Activated CD8-positive, alpha-beta T cell treated with anti-CD3 and anti-CD28 coated beads, Interleukin-2, amount 10 ng/mL, durations not matched to agents 7 days and 5 days (primary cell): ENCODE data around the gene ISCA1. TPM values are rescaled to one million over a fixed set of nuclear protein-coding genes. Genes with fewer than 3 reads are reported as not detected.
"Not testable (repeated sequence)": the region's sequence is repeated elsewhere in the genome, so short reads cannot be mapped to it uniquely, and the experiment has no call there.

ENCODE experiments used
- ATAC-seq: fragments of 150-1000 bp; cut with Tn5 transposase; one replicate; pipeline ENCODE4 v1.10.0; 2021; ENCODE audit warnings: moderate library complexity
- CTCF ChIA-PET: fragments of 350-600 bp; sonication (Branson Sonifier 250); formaldehyde crosslinking; loops from one replicate; lab custom pipeline; 2021; ENCODE audit warnings: antibody characterized with exemption; lab: Charles Lee
- POLR2A ChIA-PET: fragments of 350-600 bp; sonication (Branson Sonifier 250); formaldehyde crosslinking; loops from one replicate; lab custom pipeline; 2021; ENCODE audit warnings: antibody characterized with exemption; lab: Charles Lee
- DNase-seq: peaks from one replicate; pipeline ENCODE4 v3.0.0-alpha.2; 2020
- H3K27ac Mint-ChIP-seq: one replicate; pipeline ENCODE4 v1.8.0; 2021; ENCODE audit warnings: mild to moderate bottlenecking, mixed read lengths
- H3K27me3 Mint-ChIP-seq: one replicate; pipeline ENCODE4 v1.8.0; 2021; ENCODE audit warnings: low read depth, mixed read lengths
- H3K36me3 Mint-ChIP-seq: one replicate; pipeline ENCODE4 v1.8.0; 2021; ENCODE audit warnings: low read depth, mixed read lengths
- H3K4me1 Mint-ChIP-seq: one replicate; pipeline ENCODE4 v1.8.0; 2021; ENCODE audit warnings: low read depth, mixed read lengths
- H3K4me3 Mint-ChIP-seq: one replicate; pipeline ENCODE4 v1.8.0; 2021; ENCODE audit warnings: mild to moderate bottlenecking, mixed read lengths
- H3K9me3 Mint-ChIP-seq: one replicate; pipeline ENCODE4 v1.8.0; 2022; ENCODE audit warnings: mixed read lengths; ENCODE audit not compliant: insufficient read depth
- total RNA-seq, 2 experiments: library from RNA; stranded (reverse); gene quantifications; one replicate each; pipeline ENCODE4 v1.2.3, GENCODE V29; 2021

Gene ISCA1
- total RNA-seq, 2 experiments from 2014 or later: 17.7 to 21.4 TPM

GRCh38 chr9:86312959-86313358, 30.6 kb upstream of the ISCA1 start:
- POLR2A ChIA-PET, ATAC-seq, H3K9me3 Mint-ChIP-seq, H3K27me3 Mint-ChIP-seq, H3K4me3 Mint-ChIP-seq, H3K27ac Mint-ChIP-seq, CTCF ChIA-PET, DNase-seq: not testable (repeated sequence)
- peaks cover 71% of the 10 kb centered on the region for H3K36me3 Mint-ChIP-seq
- peaks cover 15% of the 10 kb centered on the region for H3K4me1 Mint-ChIP-seq

DNA sequence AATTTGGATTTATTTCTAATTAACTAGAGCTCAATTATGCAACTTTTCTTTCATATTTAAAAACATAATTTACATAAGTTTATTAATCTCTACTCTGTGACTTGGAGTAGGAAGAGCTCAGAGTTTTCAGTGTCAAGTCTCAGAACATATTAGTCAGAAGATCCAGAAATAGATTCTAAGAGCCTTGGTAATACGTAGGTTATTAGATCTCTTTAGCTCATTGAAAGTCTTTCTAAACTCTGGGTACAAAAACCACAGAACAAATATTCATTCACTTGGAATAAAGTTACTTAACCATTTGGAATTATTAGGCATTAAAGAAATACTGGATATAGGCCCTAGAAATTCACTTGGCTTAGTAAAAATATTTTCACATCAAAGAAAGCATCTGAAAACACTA, 26.3 kb upstream of the ISCA1 start:
- Mint-ChIP-seq H3K27ac (no peak overlapping the region), H3K4me3 (no peak overlapping the region), H3K36me3 (peaks cover 72% of the 10 kb centered on the region), H3K4me1 (peaks cover 13% of the 10 kb centered on the region), H3K9me3 (no peaks in the 10 kb centered on the region), H3K27me3 (no peaks in the 10 kb centered on the region)
- POLR2A ChIA-PET: no interaction called here
- ATAC-seq (no peak), DNase-seq (no peak)
- CTCF ChIA-PET: no interaction called here

GRCh38 chr9:86304236-86304730, 21.9 kb upstream of the ISCA1 start:
- no peak overlapping the region for H3K27ac Mint-ChIP-seq
- CTCF ChIA-PET: interaction anchor here (0.6 kb wide), 1 partner anchor 135 kb away, joined by 3 read pairs; no protein-coding TSS in a partner anchor
- H3K9me3 Mint-ChIP-seq: no peaks in the 10 kb centered on the region
- peaks cover 67% of the 10 kb centered on the region for H3K36me3 Mint-ChIP-seq
- POLR2A ChIA-PET: no interaction called here
- DNase-seq (no peak), ATAC-seq (no peak)
- H3K4me3 Mint-ChIP-seq: no peak overlapping the region
- no peaks in the 10 kb centered on the region for H3K27me3 Mint-ChIP-seq
- H3K4me1 Mint-ChIP-seq: peaks cover 15% of the 10 kb centered on the region

DNA sequence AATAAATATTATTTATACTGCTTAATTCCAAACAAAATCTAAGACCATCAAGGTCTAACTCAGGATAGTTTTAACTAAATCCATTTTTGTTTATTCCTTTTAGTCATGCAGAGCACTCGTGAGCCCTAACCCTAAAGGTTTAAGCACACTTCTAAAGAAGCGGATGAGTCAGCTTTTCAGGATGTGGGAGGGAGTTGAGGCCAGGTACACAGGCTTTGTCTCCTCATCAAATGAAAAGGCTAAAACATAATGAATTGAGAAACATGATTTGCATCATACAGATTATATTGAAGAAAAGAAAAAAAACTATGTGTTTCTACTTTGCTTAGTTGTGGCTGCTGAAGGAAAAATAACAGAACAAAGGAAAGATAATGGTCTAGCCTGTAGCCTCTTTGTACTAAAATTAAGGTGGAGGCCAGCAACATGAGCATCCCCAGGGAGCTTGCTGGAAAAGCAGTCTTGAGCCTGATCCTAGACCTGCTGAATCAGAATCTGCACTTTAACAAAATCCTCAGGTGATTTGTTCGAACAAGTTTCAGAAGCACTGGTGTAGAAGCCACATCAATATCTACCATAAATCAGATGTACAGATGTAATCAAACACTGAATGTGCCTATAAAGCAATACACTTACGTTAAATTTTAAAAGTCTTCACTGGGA, 21.1 kb upstream of the ISCA1 start:
- peak; percentile 48 for DNase-seq
- no peaks in the 10 kb centered on the region for H3K27me3 Mint-ChIP-seq
- CTCF ChIA-PET: no interaction called here
- peaks cover 15% of the 10 kb centered on the region for H3K4me1 Mint-ChIP-seq
- peak; percentile 86 for ATAC-seq
- POLR2A ChIA-PET: no interaction called here
- no peak overlapping the region for H3K4me3 Mint-ChIP-seq
- H3K9me3 Mint-ChIP-seq: no peaks in the 10 kb centered on the region
- H3K36me3 Mint-ChIP-seq: peaks cover 73% of the 10 kb centered on the region
- H3K27ac Mint-ChIP-seq: peak overlapping the region; percentile 65

DNA sequence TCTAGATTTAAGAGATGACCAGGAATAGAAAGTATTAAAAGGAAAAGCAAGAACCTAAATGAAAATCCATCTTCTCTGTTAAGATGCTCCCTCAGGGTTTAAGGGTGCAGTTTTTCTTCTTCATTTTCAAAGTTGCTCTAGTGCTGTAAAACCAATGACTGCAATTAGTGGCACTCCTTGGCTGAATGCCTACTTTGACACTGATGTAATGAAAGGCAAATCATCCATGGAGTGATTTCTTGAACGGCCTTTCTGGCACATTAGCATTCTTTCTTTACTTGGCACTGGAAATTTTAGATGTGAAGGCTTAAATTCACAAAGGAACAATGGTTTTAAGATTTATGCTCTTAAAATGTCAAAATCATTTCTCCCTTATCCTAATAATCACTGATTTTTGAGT, 19.3 kb upstream of the ISCA1 start:
- DNase-seq: no peak
- ChIA-PET CTCF (no interaction called here), POLR2A (no interaction called here)
- H3K27ac Mint-ChIP-seq: no peak overlapping the region
- no peak overlapping the region for H3K4me3 Mint-ChIP-seq
- no peak for ATAC-seq
- no peaks in the 10 kb centered on the region for H3K27me3 Mint-ChIP-seq
- no peaks in the 10 kb centered on the region for H3K9me3 Mint-ChIP-seq
- H3K36me3 Mint-ChIP-seq: peaks cover 70% of the 10 kb centered on the region
- H3K4me1 Mint-ChIP-seq: peaks cover 15% of the 10 kb centered on the region

GRCh38 chr9:86300701-86301100, 18.4 kb upstream of the ISCA1 start:
- H3K27ac Mint-ChIP-seq: peak overlapping the region; percentile 70
- POLR2A ChIA-PET: interaction anchor here (1.6 kb wide), 1 partner anchor 18 kb away, joined by 5 read pairs; the partner anchor contains the start of gene ISCA1

DNA sequence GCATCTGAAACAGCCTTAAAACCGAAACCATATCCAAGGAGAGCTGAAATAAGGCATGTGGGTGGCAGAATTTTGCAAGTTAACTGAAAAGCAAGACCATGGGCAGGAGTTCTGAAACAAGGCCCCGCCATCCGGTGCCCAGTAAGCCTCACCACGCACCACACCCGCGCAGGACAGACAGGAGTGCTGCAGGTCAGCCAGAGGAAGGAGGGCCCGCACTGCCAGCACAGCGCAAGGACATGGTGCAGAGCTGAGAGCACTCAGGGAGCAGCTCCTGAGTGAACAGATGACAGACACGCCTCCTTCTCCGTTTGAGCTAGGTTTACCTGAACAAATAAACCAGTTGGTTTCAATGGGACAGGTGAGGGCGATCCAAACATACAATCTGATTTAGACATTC, 16.5 kb upstream of the ISCA1 start:
- ChIA-PET CTCF (interaction anchor here (0.7 to 1.4 kb wide), 3 partner anchors 16 to 115 kb away, joined by 3 read pairs; partner anchors contain the start of gene ISCA1), POLR2A (interaction anchor here (1.6 kb wide), 1 partner anchor 16 kb away, joined by 5 read pairs; the partner anchor contains the start of gene ISCA1)
- H3K36me3 Mint-ChIP-seq: peaks cover 52% of the 10 kb centered on the region

More at GRCh38 chr9:86300701-86301100, 18.4 kb upstream of the ISCA1 start:
- peaks cover 15% of the 10 kb centered on the region for H3K4me1 Mint-ChIP-seq
- H3K9me3 Mint-ChIP-seq: no peaks in the 10 kb centered on the region
- DNase-seq (no peak), ATAC-seq (no peak)
- CTCF ChIA-PET: no interaction called here
- no peaks in the 10 kb centered on the region for H3K27me3 Mint-ChIP-seq
- H3K4me3 Mint-ChIP-seq: no peak overlapping the region
- peaks cover 60% of the 10 kb centered on the region for H3K36me3 Mint-ChIP-seq

GRCh38 chr9:86290341-86290740, 8.0 kb upstream of the ISCA1 start:
- not testable (repeated sequence) for H3K4me1 Mint-ChIP-seq, H3K4me3 Mint-ChIP-seq, ATAC-seq, H3K9me3 Mint-ChIP-seq, H3K27me3 Mint-ChIP-seq, DNase-seq, H3K27ac Mint-ChIP-seq
- peaks cover 25% of the 10 kb centered on the region for H3K36me3 Mint-ChIP-seq
- POLR2A ChIA-PET: interaction anchor here (1.6 kb wide), 1 partner anchor 8 kb away, joined by 3 read pairs; the partner anchor contains the start of gene ISCA1
- CTCF ChIA-PET: interaction anchor here (0.7 kb wide), 1 partner anchor 8 kb away, joined by 3 read pairs; the partner anchor contains the start of gene ISCA1

More for the DNA sequence above, 16.5 kb upstream of the ISCA1 start:
- DNase-seq: no peak
- no peak for ATAC-seq
- Mint-ChIP-seq H3K4me3 (no peak overlapping the region), H3K27ac (no peak overlapping the region), H3K27me3 (no peaks in the 10 kb centered on the region), H3K4me1 (peaks cover 10% of the 10 kb centered on the region), H3K9me3 (no peaks in the 10 kb centered on the region)

GRCh38 chr9:86288499-86289198, 6.3 kb upstream of the ISCA1 start:
- H3K36me3 Mint-ChIP-seq: peaks cover 21% of the 10 kb centered on the region
- peaks cover 8% of the 10 kb centered on the region for H3K4me1 Mint-ChIP-seq
- H3K27ac Mint-ChIP-seq: no peak overlapping the region
- no peak for ATAC-seq
- ChIA-PET POLR2A (no interaction called here), CTCF (no interaction called here)
- no peak for DNase-seq
- H3K4me3 Mint-ChIP-seq: no peak overlapping the region
- H3K27me3 Mint-ChIP-seq: no peaks in the 10 kb centered on the region
- no peaks in the 10 kb centered on the region for H3K9me3 Mint-ChIP-seq

DNA sequence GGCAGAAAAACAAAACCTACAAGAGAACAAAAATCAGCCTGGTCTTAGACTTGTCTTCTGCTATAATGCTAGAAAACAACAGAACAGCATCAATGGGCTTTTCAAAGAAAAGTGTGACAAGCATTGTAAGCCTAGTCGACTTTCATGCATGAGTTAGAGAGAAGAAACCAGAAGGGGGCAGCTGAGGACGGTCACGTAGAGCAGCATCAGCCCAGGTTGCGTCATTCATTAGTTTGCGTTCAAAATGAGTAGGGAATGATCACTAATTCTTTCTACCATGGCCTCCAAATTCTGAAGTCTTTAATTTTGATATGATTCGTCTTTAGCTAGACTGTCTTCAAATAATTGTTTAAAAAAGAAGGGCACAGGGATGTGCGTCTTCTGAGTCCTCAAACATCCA, 4.7 kb upstream of the ISCA1 start:
- no peak overlapping the region for H3K4me3 Mint-ChIP-seq
- ChIA-PET CTCF (no interaction called here), POLR2A (no interaction called here)
- ATAC-seq: no peak
- H3K4me1 Mint-ChIP-seq: peaks cover 17% of the 10 kb centered on the region
- peaks cover 15% of the 10 kb centered on the region for H3K36me3 Mint-ChIP-seq
- peak; percentile 42 for DNase-seq
- no peak overlapping the region for H3K27ac Mint-ChIP-seq
- no peaks in the 10 kb centered on the region for H3K9me3 Mint-ChIP-seq
- no peaks in the 10 kb centered on the region for H3K27me3 Mint-ChIP-seq

DNA sequence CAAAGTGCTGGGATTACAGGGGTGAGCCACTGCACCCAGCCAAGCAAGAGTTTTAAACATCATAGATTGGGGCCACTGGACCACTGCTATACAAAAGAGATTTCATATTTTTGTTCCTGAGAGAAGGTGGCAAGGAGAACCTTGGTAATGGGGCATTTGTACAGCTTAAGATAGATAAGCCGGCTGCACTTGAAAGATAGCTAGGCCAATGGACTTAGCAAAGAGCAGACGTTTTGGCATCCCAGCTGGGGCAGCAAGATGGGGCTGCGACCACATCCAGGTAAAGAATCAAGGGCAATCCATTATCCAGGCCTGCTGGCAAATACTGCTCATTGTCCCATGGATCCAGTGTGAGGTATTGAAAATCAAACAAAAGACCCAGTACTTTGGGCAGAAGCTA, 3.9 kb upstream of the ISCA1 start:
- H3K9me3 Mint-ChIP-seq: no peaks in the 10 kb centered on the region
- H3K27ac Mint-ChIP-seq: no peak overlapping the region
- ChIA-PET CTCF (no interaction called here), POLR2A (no interaction called here)
- H3K4me3 Mint-ChIP-seq: no peak overlapping the region
- DNase-seq (no peak), ATAC-seq (no peak)
- H3K4me1 Mint-ChIP-seq: peaks cover 20% of the 10 kb centered on the region
- H3K36me3 Mint-ChIP-seq: peaks cover 17% of the 10 kb centered on the region
- no peaks in the 10 kb centered on the region for H3K27me3 Mint-ChIP-seq

DNA sequence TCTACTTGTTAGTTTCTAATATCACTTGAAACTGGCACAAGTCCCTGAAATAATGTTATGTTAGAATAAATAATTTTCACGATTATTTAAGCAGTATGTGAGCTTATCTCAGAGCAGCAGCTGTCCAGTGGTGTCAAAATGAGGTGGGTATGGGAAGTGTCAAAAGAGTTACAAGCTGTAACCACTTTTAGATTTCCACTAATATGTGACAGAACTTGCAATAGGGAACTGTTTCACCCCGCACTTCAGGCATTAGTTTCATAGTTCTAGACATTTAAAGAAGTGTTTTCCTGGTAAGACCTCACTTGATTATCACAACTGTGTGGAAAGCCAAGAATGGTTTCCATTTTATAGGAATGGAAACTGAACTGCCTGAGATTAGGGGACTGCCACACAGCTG, 2.9 kb upstream of the ISCA1 start:
- H3K27me3 Mint-ChIP-seq: no peaks in the 10 kb centered on the region
- DNase-seq (no peak), ATAC-seq (no peak)
- no peak overlapping the region for H3K27ac Mint-ChIP-seq
- peaks cover 15% of the 10 kb centered on the region for H3K36me3 Mint-ChIP-seq
- H3K4me3 Mint-ChIP-seq: no peak overlapping the region
- ChIA-PET CTCF (no interaction called here), POLR2A (no interaction called here)
- peaks cover 25% of the 10 kb centered on the region for H3K4me1 Mint-ChIP-seq
- H3K9me3 Mint-ChIP-seq: no peaks in the 10 kb centered on the region
